Neural progenitor cell (in vitro differentiated cells): ENCODE measurements around the gene KIF4A. TPM values are rescaled to one million over a fixed set of nuclear protein-coding genes. Genes with fewer than 3 reads are reported as not detected.

Experiments
- DNase-seq: peaks from one replicate; pipeline ENCODE4 v3.0.0-alpha.2; 2016; ENCODE audit warnings: low spot score
- H2AFZ ChIP-seq: fragments of 200-600 bp; sonication (generic); replicated peaks from 2 replicates; pipeline ENCODE4 v1.6.1; 2016; ENCODE audit warnings: antibody characterized with exemption
- H3F3A ChIP-seq: fragments of 200-600 bp; sonication (generic); 2 replicates; pipeline ENCODE4 v1.6.1; 2016; ENCODE audit warnings: antibody characterized with exemption, low read depth
- H3K27ac ChIP-seq: fragments of 200-600 bp; sonication (generic); 2 replicates; pipeline ENCODE4 v1.5.1; 2016; ENCODE audit warnings: mild to moderate bottlenecking
- H3K27me3 ChIP-seq: fragments of 200-600 bp; sonication (generic); 2 replicates; pipeline ENCODE4 v1.6.1; 2016; ENCODE audit warnings: mild to moderate bottlenecking, moderate library complexity
- H3K36me3 ChIP-seq: fragments of 200-600 bp; sonication (generic); 2 replicates; pipeline ENCODE4 v1.5.1; 2016
- H3K4me1 ChIP-seq: fragments of 200-600 bp; sonication (generic); 2 replicates; pipeline ENCODE4 v1.6.1; 2016; ENCODE audit warnings: mixed run types
- H3K4me2 ChIP-seq: fragments of 200-600 bp; sonication (generic); 2 replicates; pipeline ENCODE4 v1.6.1; 2016
- H3K4me3 ChIP-seq: fragments of 200-600 bp; sonication (generic); 2 replicates; pipeline ENCODE4 v1.5.1; 2016
- H3K79me2 ChIP-seq: fragments of 200-600 bp; sonication (generic); 2 replicates; pipeline ENCODE4 v1.6.1; 2016; ENCODE audit warnings: low read depth
- H3K9ac ChIP-seq: fragments of 200-600 bp; sonication (generic); 2 replicates; pipeline ENCODE4 v1.6.1; 2016
- H3K9me3 ChIP-seq: fragments of 200-600 bp; sonication (generic); 2 replicates; pipeline ENCODE4 v1.5.1; 2016; ENCODE audit warnings: low read depth
- H4K20me1 ChIP-seq: fragments of 200-600 bp; sonication (generic); 2 replicates; pipeline ENCODE4 v1.6.1; 2016; ENCODE audit warnings: low read depth
- H3K27ac Mint-ChIP-seq: 3 replicates; pipeline ENCODE4 v1.8.0; 2021; ENCODE audit warnings: mixed read lengths
- H3K27me3 Mint-ChIP-seq: 2 replicates; pipeline ENCODE4 v1.8.0; 2022; ENCODE audit warnings: low read depth, mild to moderate bottlenecking, inconsistent platforms, moderate library complexity, mixed read lengths; ENCODE audit not compliant: insufficient read depth
- H3K36me3 Mint-ChIP-seq: 3 replicates; pipeline ENCODE4 v1.8.0; 2021; ENCODE audit warnings: mixed read lengths
- H3K4me1 Mint-ChIP-seq: 3 replicates; pipeline ENCODE4 v1.8.0; 2021; ENCODE audit warnings: mixed read lengths
- H3K4me3 Mint-ChIP-seq: 3 replicates; pipeline ENCODE4 v1.8.0; 2021; ENCODE audit warnings: mild to moderate bottlenecking, moderate library complexity, mixed read lengths
- H3K9me3 Mint-ChIP-seq: 3 replicates; pipeline ENCODE4 v1.8.0; 2020; ENCODE audit warnings: mixed read lengths
- CTCF ChIP-seq: fragments of 200-600 bp; sonication (generic); IDR thresholded peaks from 2 replicates; pipeline ENCODE4 v1.5.1; 2017; ENCODE audit warnings: antibody characterized with exemption, mild to moderate bottlenecking
- EZH2 ChIP-seq: fragments of 200-600 bp; sonication (generic); IDR thresholded peaks from 2 replicates; pipeline ENCODE4 v1.6.1; 2017; ENCODE audit warnings: antibody characterized with exemption, mild to moderate bottlenecking, moderate library complexity
- EZH2phosphoT487 ChIP-seq: fragments of 200-600 bp; sonication (generic); IDR thresholded peaks from 2 replicates; pipeline ENCODE4 v1.6.1; 2017; ENCODE audit warnings: antibody characterized with exemption
- total RNA-seq: library from RNA; depleted of rRNA; stranded (reverse); fragments of >200 nt; gene quantifications from 2 replicates; pipeline ENCODE4 v1.2.3, GENCODE V29; 2015; ENCODE audit warnings: low replicate concordance

Gene KIF4A
- total RNA-seq, 1 donor from 2014 or later: 77.6 TPM

DNA sequence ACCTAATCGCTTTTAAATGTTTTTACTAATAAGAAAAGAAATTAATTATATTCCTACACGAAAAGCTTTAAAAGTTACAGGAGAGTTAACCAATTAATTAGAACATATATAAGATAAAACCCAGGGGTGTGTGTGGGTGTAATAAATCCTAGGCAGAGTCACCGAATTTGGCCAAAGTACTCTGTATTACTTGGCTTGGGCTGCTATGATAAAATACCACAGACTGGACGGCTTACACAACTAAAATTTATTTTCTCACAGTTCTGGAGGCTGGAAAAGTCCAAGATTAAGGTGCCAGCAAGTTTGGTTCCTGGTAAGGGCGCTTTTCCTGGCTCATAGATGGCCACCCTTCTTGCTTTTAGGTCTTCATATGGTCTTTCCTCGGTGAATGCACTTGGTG is 45.0 kb upstream of the KIF4A start:
- Histone ChIP-seq H4K20me1 (no peaks in the 10 kb centered on the region), H3K36me3 (no peaks in the 10 kb centered on the region), H3K9ac (no peak overlapping the region), H3K4me3 (no peak overlapping the region), H3K9me3 (peaks cover 2% of the 10 kb centered on the region), H3K4me1 (no peaks in the 10 kb centered on the region), H3K27me3 (no peaks in the 10 kb centered on the region), H3F3A (no peaks in the 10 kb centered on the region), H3K4me2 (no peak overlapping the region), H3K27ac (no peak overlapping the region), H3K79me2 (no peaks in the 10 kb centered on the region), H2AFZ (no peak overlapping the region)
- Mint-ChIP-seq H3K4me1 (no peaks in the 10 kb centered on the region), H3K4me3 (no peak overlapping the region), H3K36me3 (no peaks in the 10 kb centered on the region), H3K27me3 (no peaks in the 10 kb centered on the region), H3K27ac (no peak overlapping the region), H3K9me3 (no peaks in the 10 kb centered on the region)
- TF ChIP-seq EZH2 (no peak), CTCF (no peak), EZH2phosphoT487 (no peak)
- DNase-seq: no peak

DNA sequence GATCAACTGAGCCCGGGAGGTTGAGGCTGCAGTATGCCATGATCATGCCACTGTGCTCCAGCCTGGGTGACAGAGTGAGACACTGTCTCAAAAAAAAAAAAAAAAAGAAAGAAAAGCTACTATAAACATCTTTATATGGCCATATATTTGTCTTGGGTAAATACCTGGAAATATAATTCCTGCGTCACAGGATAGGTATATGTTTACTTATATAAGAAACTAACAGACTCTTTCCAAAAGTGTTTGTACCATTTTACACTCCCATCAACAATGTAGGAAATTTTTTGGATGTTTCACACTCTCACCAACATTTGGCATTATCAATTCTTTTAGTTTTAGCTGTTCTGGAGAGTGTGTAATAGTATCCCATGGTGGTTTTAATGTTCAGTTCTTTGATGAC is 42.7 kb upstream of the KIF4A start:
- H3K27ac Mint-ChIP-seq: no peak overlapping the region
- no peaks in the 10 kb centered on the region for H3F3A ChIP-seq
- H3K27me3 Mint-ChIP-seq: no peaks in the 10 kb centered on the region
- no peak overlapping the region for H3K9ac ChIP-seq
- no peaks in the 10 kb centered on the region for H3K4me1 Mint-ChIP-seq
- no peaks in the 10 kb centered on the region for H3K27me3 ChIP-seq
- no peaks in the 10 kb centered on the region for H4K20me1 ChIP-seq
- no peaks in the 10 kb centered on the region for H3K79me2 ChIP-seq
- H3K4me3 ChIP-seq: no peak overlapping the region
- TF ChIP-seq CTCF: no peak
- TF ChIP-seq EZH2phosphoT487: no peak
- H3K9me3 ChIP-seq: peaks cover 7% of the 10 kb centered on the region
- H3K27ac ChIP-seq: no peak overlapping the region
- no peak overlapping the region for H2AFZ ChIP-seq
- no peak overlapping the region for H3K4me3 Mint-ChIP-seq
- no peak for DNase-seq
- no peak overlapping the region for H3K4me2 ChIP-seq
- H3K9me3 Mint-ChIP-seq: no peaks in the 10 kb centered on the region
- H3K4me1 ChIP-seq: no peaks in the 10 kb centered on the region
- no peaks in the 10 kb centered on the region for H3K36me3 Mint-ChIP-seq
- no peaks in the 10 kb centered on the region for H3K36me3 ChIP-seq

- no peaks in the 10 kb centered on the region for H3K27me3 ChIP-seq
- H3K36me3 ChIP-seq: no peaks in the 10 kb centered on the region
- H3K27ac ChIP-seq: no peak overlapping the region
- no peak overlapping the region for H3K4me3 ChIP-seq
- no peaks in the 10 kb centered on the region for H3K4me1 ChIP-seq
- no peak for TF ChIP-seq EZH2phosphoT487
- TF ChIP-seq EZH2: no peak
- TF ChIP-seq CTCF: no peak
- no peak for DNase-seq
- Mint-ChIP-seq H3K4me1 (no peaks in the 10 kb centered on the region), H3K4me3 (no peak overlapping the region), H3K9me3 (no peaks in the 10 kb centered on the region), H3K27me3 (no peaks in the 10 kb centered on the region), H3K36me3 (no peaks in the 10 kb centered on the region), H3K27ac (no peak overlapping the region)
- H3K9ac ChIP-seq: no peak overlapping the region
- no peaks in the 10 kb centered on the region for H3F3A ChIP-seq
- peaks cover 14% of the 10 kb centered on the region for H3K9me3 ChIP-seq
- H4K20me1 ChIP-seq: no peaks in the 10 kb centered on the region
- H3K79me2 ChIP-seq: no peaks in the 10 kb centered on the region
- H2AFZ ChIP-seq: no peak overlapping the region
- H3K4me2 ChIP-seq: no peak overlapping the region
These were observed 37.4 kb upstream of the KIF4A start for GRCh38 chrX:70252491-70252890.
